Astrocyte (in vitro differentiated cells and primary cell): ENCODE data around the gene PDF. TPM values are rescaled to one million over a fixed set of nuclear protein-coding genes. Genes with fewer than 3 reads are reported as not detected.

Experiments
- DNase-seq: peaks from one replicate; pipeline ENCODE4 v3.0.0-alpha.2; 2010; ENCODE audit warnings: low read depth
- FAIRE-seq: peaks from 2 replicates; lab custom pipeline; 2011; peaks lifted over from hg19 to GRCh38; lab: Jason Lieb, UNC
- H2AFZ ChIP-seq: 2 replicates; pipeline ENCODE4 v1.6.0; 2012; ENCODE audit warnings: low read depth, low read length, inconsistent platforms
- H3K27ac ChIP-seq: 2 replicates; pipeline ENCODE4 v1.5.1; 2011; ENCODE audit warnings: low read depth, low read length, inconsistent platforms
- H3K27me3 ChIP-seq: 2 replicates; pipeline ENCODE4 v1.6.0; 2011; ENCODE audit warnings: low read length, inconsistent platforms; ENCODE audit not compliant: insufficient read depth
- H3K36me3 ChIP-seq: 2 replicates; pipeline ENCODE4 v1.5.1; 2011; ENCODE audit warnings: low read length, inconsistent platforms; ENCODE audit not compliant: insufficient read depth
- H3K4me1 ChIP-seq: 2 replicates; pipeline ENCODE4 v1.5.1; 2011; ENCODE audit warnings: low read length, inconsistent platforms; ENCODE audit not compliant: insufficient read depth
- H3K4me2 ChIP-seq: 2 replicates; pipeline ENCODE4 v1.6.0; 2012; ENCODE audit warnings: low read length, inconsistent platforms
- H3K4me3 ChIP-seq: 2 replicates; pipeline ENCODE4 v1.5.1; 2011; ENCODE audit warnings: low read depth, mild to moderate bottlenecking, low read length, inconsistent platforms; ENCODE audit not compliant: insufficient read depth
- H3K79me2 ChIP-seq: 2 replicates; pipeline ENCODE4 v1.6.0; 2012; ENCODE audit warnings: mild to moderate bottlenecking, low read length, inconsistent platforms; ENCODE audit not compliant: insufficient read depth
- H3K9ac ChIP-seq: 2 replicates; pipeline ENCODE4 v1.6.0; 2012; ENCODE audit warnings: mild to moderate bottlenecking, low read length, inconsistent platforms
- H3K9me3 ChIP-seq: 2 replicates; pipeline ENCODE4 v1.5.1; 2012; ENCODE audit warnings: low read depth, mild to moderate bottlenecking, low read length, inconsistent platforms; ENCODE audit not compliant: insufficient read depth
- H4K20me1 ChIP-seq: 2 replicates; pipeline ENCODE4 v1.6.0; 2012; ENCODE audit warnings: low read length, inconsistent platforms; ENCODE audit not compliant: insufficient read depth
- H3K27ac Mint-ChIP-seq: one replicate; pipeline ENCODE4 v1.8.0; 2021; ENCODE audit warnings: mild to moderate bottlenecking, mixed read lengths; ENCODE audit not compliant: unreplicated experiment
- H3K27me3 Mint-ChIP-seq: one replicate; pipeline ENCODE4 v1.8.0; 2021; ENCODE audit warnings: low read depth, mixed read lengths; ENCODE audit not compliant: unreplicated experiment
- H3K36me3 Mint-ChIP-seq: one replicate; pipeline ENCODE4 v1.8.0; 2021; ENCODE audit warnings: low read depth, mixed read lengths; ENCODE audit not compliant: unreplicated experiment
- H3K4me1 Mint-ChIP-seq: one replicate; pipeline ENCODE4 v1.8.0; 2021; ENCODE audit warnings: low read depth, mixed read lengths; ENCODE audit not compliant: unreplicated experiment
- H3K4me3 Mint-ChIP-seq: one replicate; pipeline ENCODE4 v1.8.0; 2021; ENCODE audit warnings: mild to moderate bottlenecking, moderate library complexity, mixed read lengths; ENCODE audit not compliant: unreplicated experiment
- H3K9me3 Mint-ChIP-seq: one replicate; pipeline ENCODE4 v1.8.0; 2021; ENCODE audit warnings: mild to moderate bottlenecking, mixed read lengths; ENCODE audit not compliant: unreplicated experiment
- CTCF ChIP-seq: IDR thresholded peaks from 2 replicates; pipeline ENCODE4 v1.5.1; 2011; ENCODE audit warnings: low read depth, mild to moderate bottlenecking, inconsistent platforms, low read length, moderate library complexity; ENCODE audit not compliant: insufficient read depth
- EZH2 ChIP-seq: IDR thresholded peaks from 2 replicates; pipeline ENCODE4 v1.6.1; 2012; ENCODE audit warnings: mild to moderate bottlenecking, low read length, inconsistent platforms; ENCODE audit not compliant: insufficient read depth
- total RNA-seq: library from RNA; stranded (reverse); gene quantifications from 2 replicates; pipeline ENCODE4 v1.2.1, GENCODE V29; 2021

PDF gene
- total RNA-seq, 1 donor from 2014 or later: 14.9 TPM

- peaks cover 63% of the 10 kb centered on the region for H3K36me3 ChIP-seq
- H3K9me3 Mint-ChIP-seq: no peaks in the 10 kb centered on the region
- H3K27me3 ChIP-seq: no peaks in the 10 kb centered on the region
- no peak overlapping the region for H3K27ac ChIP-seq
- no peaks in the 10 kb centered on the region for H3K9me3 ChIP-seq
- no peak overlapping the region for H3K9ac ChIP-seq
- H3K36me3 Mint-ChIP-seq: peaks cover 22% of the 10 kb centered on the region
- H3K4me1 ChIP-seq: peaks cover 8% of the 10 kb centered on the region
- TF ChIP-seq CTCF (no peak), EZH2 (no peak)
- H3K27ac Mint-ChIP-seq: no peak overlapping the region
- peaks cover 8% of the 10 kb centered on the region for H3K4me1 Mint-ChIP-seq
- H3K4me2 ChIP-seq: no peak overlapping the region
- H3K4me3 Mint-ChIP-seq: no peak overlapping the region
- H3K27me3 Mint-ChIP-seq: no peaks in the 10 kb centered on the region
- peaks cover 74% of the 10 kb centered on the region for H3K79me2 ChIP-seq
- no peak overlapping the region for H2AFZ ChIP-seq
- H3K4me3 ChIP-seq: no peak overlapping the region
- DNase-seq: no peak
- peaks cover 85% of the 10 kb centered on the region for H4K20me1 ChIP-seq
- FAIRE-seq: no peak
Observed at GRCh38 chr16:69323415-69323814, 7.0 kb downstream of the PDF start.

GRCh38 chr16:69322343-69322742 lies 8.0 kb downstream of the PDF start:
- no peaks in the 10 kb centered on the region for H3K27me3 ChIP-seq
- Mint-ChIP-seq H3K4me3 (no peak overlapping the region), H3K9me3 (no peaks in the 10 kb centered on the region), H3K4me1 (peaks cover 6% of the 10 kb centered on the region), H3K36me3 (peaks cover 20% of the 10 kb centered on the region), H3K27me3 (no peaks in the 10 kb centered on the region), H3K27ac (peak overlapping the region; percentile 3)
- DNase-seq (no peak), FAIRE-seq (no peak)
- no peak overlapping the region for H3K4me3 ChIP-seq
- TF ChIP-seq EZH2 (no peak), CTCF (no peak)
- no peak overlapping the region for H3K27ac ChIP-seq
- H3K4me2 ChIP-seq: no peak overlapping the region
- H3K36me3 ChIP-seq: peaks cover 63% of the 10 kb centered on the region
- no peak overlapping the region for H3K9ac ChIP-seq
- H4K20me1 ChIP-seq: peaks cover 82% of the 10 kb centered on the region
- H2AFZ ChIP-seq: no peak overlapping the region
- peaks cover 65% of the 10 kb centered on the region for H3K79me2 ChIP-seq
- no peaks in the 10 kb centered on the region for H3K9me3 ChIP-seq
- peaks cover 5% of the 10 kb centered on the region for H3K4me1 ChIP-seq

GRCh38 chr16:69321080-69321479 lies 9.3 kb downstream of the PDF start:
- Histone ChIP-seq H4K20me1 (peaks cover 72% of the 10 kb centered on the region), H3K36me3 (peaks cover 64% of the 10 kb centered on the region), H2AFZ (no peak overlapping the region), H3K9ac (no peak overlapping the region), H3K27me3 (no peaks in the 10 kb centered on the region), H3K9me3 (no peaks in the 10 kb centered on the region), H3K79me2 (peaks cover 62% of the 10 kb centered on the region), H3K4me1 (no peaks in the 10 kb centered on the region), H3K4me3 (no peak overlapping the region), H3K27ac (no peak overlapping the region), H3K4me2 (no peak overlapping the region)
- no peak for TF ChIP-seq CTCF
- TF ChIP-seq EZH2: no peak
- DNase-seq: no peak
- Mint-ChIP-seq H3K4me3 (no peak overlapping the region), H3K9me3 (no peaks in the 10 kb centered on the region), H3K27me3 (no peaks in the 10 kb centered on the region), H3K4me1 (peaks cover 2% of the 10 kb centered on the region), H3K36me3 (peaks cover 20% of the 10 kb centered on the region), H3K27ac (peak overlapping the region; percentile 28)
- FAIRE-seq: no peak
